ENCODE results near the gene NUDT9.
"Not testable (repeated sequence)": the region's sequence is repeated elsewhere in the genome, so short reads cannot be mapped to it uniquely, and the experiment has no call there.

Gene NUDT9

DNA sequence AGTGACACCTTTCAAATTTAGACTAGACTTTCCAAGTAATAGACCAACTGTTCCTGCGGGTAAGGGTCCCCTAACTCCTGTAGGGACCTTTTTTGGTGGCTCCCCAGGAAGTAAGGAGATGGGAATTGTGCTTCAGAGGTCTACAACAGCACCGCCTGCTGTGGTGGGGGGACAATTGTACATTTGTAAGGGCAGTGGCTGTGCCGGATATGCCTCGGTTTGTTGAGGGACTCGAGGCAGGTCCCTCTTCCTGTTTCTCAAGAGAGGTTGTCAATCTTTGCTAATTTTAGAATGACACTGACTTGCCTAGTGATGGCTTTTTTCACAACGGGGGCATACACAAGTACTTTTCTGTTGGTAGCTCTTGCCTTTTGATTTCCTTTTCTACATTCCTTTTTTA is 15.9 kb upstream of the NUDT9 start:
- Histone ChIP-seq H3K9me3 (no peaks in the 10 kb centered on the region), H3K27ac (no peak overlapping the region), H3K4me1 (no peaks in the 10 kb centered on the region), H3K36me3 (no peaks in the 10 kb centered on the region), H3K27me3 (no peaks in the 10 kb centered on the region), H3K4me3 (no peak overlapping the region)
- intact Hi-C loops (cut with DNase I; ENCODE audit: low total_unique reads) = no loop called here
- no peak for DNase-seq
- TF ChIP-seq, protein P1, sequence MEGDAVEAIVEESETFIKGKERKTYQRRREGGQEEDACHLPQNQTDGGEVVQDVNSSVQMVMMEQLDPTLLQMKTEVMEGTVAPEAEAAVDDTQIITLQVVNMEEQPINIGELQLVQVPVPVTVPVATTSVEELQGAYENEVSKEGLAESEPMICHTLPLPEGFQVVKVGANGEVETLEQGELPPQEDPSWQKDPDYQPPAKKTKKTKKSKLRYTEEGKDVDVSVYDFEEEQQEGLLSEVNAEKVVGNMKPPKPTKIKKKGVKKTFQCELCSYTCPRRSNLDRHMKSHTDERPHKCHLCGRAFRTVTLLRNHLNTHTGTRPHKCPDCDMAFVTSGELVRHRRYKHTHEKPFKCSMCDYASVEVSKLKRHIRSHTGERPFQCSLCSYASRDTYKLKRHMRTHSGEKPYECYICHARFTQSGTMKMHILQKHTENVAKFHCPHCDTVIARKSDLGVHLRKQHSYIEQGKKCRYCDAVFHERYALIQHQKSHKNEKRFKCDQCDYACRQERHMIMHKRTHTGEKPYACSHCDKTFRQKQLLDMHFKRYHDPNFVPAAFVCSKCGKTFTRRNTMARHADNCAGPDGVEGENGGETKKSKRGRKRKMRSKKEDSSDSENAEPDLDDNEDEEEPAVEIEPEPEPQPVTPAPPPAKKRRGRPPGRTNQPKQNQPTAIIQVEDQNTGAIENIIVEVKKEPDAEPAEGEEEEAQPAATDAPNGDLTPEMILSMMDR (IDR thresholded peaks at IDR 0.05) = no peak

DNA sequence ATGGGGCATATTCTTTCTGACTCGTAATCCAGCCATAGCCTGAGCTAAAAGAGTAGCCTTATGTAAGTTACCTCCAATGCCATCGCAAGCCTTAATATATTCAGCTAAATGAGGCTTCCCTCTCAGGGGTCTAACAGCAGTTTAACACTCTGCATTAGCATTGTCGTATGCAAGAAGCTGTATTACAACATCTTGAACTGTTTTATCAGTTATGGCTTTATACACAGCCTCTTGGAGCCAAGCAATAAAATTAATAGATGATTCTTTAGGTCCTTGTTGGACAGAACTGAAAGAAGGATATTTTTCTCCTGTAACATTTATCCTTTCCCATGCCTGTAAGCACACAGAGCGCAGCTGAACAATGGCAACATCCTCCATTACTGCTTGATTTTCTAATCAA is 15.5 kb upstream of the NUDT9 start:
- H3K27me3 ChIP-seq; DNase-seq; H3K4me1 ChIP-seq; H3K36me3 ChIP-seq; H3K9me3 ChIP-seq; intact Hi-C loops (cut with DNase I; ENCODE audit: low total_unique reads); H3K4me3 ChIP-seq; H3K27ac ChIP-seq: not testable (repeated sequence)

DNA sequence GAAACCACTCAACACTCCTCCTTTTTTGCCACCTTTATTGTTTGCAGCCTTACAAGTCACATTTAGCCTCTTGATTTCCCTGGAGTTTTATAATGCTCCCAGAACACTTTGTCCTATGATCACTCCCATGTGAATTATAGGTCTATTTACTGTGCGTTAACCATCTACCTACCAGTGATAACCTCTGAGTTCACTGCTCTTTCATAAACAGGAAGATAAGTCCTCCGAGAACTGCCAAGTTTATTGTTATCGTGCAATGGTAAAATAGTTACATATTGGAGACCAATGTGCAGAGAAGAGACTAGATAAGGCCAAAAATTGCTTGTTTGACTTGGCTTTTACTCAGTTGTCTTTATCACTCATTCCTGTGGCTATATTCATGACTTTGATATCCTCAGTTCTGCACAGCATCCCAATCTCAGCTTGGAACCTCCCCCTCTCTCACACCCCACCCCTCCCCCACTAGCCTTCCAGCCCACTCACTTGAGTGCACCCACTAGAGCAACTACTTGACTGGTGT is 12.9 kb upstream of the NUDT9 start:
- Histone ChIP-seq H3K9me3 (peaks cover 0 to 2% (median 0%) of the 10 kb centered on the region in 3 donors), H3K27me3 (no peaks in the 10 kb centered on the region), H3K4me1 (no peaks in the 10 kb centered on the region), H3K27ac (no peak overlapping the region), H3K36me3 (no peaks in the 10 kb centered on the region), H3K4me3 (no peak overlapping the region)
- DNase-seq = no peak
- intact Hi-C loops (cut with DNase I; ENCODE audit: low total_unique reads) = no loop called here
- TF ChIP-seq, protein P1 (IDR thresholded peaks at IDR 0.05) = no peak

DNA sequence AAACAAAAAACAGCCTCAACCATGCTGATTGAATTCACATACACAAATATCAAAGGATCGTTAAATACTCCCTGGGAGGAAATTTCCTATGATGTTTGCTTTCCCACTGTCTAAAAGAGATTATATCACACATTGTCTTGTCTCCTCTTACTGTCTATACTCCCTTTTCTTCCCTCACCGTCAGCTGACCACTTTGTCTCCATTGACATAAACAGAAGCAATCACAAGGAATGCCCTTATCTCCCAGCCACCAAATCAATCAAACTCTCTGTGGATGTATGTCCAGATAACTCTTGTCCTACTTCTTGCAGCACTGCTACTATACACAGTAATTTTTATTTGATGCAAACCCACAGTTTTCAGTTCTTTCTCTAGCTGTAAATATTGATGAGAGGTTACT is 12.2 kb upstream of the NUDT9 start:
- H3K4me1 ChIP-seq = no peaks in the 10 kb centered on the region
- peaks cover 0 to 2% (median 0%) of the 10 kb centered on the region in 3 donors for H3K9me3 ChIP-seq
- H3K36me3 ChIP-seq = no peaks in the 10 kb centered on the region
- TF ChIP-seq, protein P1 (IDR thresholded peaks at IDR 0.05) = no peak
- no peaks in the 10 kb centered on the region for H3K27me3 ChIP-seq
- H3K4me3 ChIP-seq = no peak overlapping the region
- H3K27ac ChIP-seq = no peak overlapping the region
- DNase-seq = no peak
- intact Hi-C loops (cut with DNase I; ENCODE audit: low total_unique reads) = no loop called here

DNA sequence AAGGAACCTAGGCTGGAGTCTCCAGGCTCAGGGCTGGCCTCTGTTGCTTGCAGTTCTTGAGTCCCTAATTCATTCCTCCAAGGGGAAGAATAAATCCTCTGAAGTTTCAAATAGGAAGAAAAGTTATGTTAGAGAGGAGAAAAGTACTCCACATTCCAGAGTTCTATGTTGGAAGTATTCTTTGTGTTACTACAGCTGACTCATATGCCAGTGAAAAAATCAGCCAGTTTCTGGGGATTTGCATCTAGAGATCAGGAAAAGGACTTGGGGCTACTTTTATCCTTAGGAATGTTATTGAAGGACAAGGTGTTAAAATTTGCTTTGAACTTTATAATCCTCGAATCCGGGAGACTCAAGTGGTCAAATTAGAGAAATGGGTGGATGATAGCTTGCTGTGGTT is 11.7 kb upstream of the NUDT9 start:
- DNase-seq = no peak
- TF ChIP-seq, protein P1 (IDR thresholded peaks at IDR 0.05) = no peak
- Histone ChIP-seq H3K9me3 (peaks cover 0 to 2% (median 0%) of the 10 kb centered on the region in 3 donors), H3K4me1 (no peaks in the 10 kb centered on the region), H3K27ac (no peak overlapping the region), H3K27me3 (no peaks in the 10 kb centered on the region), H3K36me3 (no peaks in the 10 kb centered on the region), H3K4me3 (no peak overlapping the region)
- intact Hi-C loops (cut with DNase I; ENCODE audit: low total_unique reads) = no loop called here

DNA sequence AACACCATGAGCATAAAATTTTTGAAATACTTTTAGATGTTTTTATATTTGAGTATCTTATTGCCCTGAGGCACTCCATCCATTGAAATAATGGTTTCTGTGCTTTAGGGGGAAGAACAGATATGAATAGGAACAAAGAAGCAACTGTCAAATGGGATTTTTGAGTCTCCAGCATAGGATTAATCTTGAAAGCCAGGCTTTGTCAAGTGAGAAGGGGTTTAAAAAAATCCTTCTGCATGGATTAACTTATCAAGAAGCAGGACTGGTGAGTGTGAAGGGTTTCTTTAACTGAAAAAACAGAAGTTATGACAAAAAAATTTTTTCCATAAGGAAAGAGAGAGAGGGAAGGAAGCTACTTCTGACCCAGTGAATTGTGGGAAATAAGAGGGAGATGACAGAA is 7.6 kb upstream of the NUDT9 start:
- H3K27me3 ChIP-seq = no peaks in the 10 kb centered on the region
- DNase-seq = no peak
- intact Hi-C loops (cut with DNase I; ENCODE audit: low total_unique reads) = no loop called here

More for the DNA sequence above, 7.6 kb upstream of the NUDT9 start:
- Histone ChIP-seq H3K9me3 (peaks cover 0 to 2% (median 0%) of the 10 kb centered on the region in 3 donors), H3K27ac (no peak overlapping the region), H3K36me3 (no peaks in the 10 kb centered on the region), H3K4me1 (no peaks in the 10 kb centered on the region), H3K4me3 (no peak overlapping the region)
- TF ChIP-seq, protein P1 (IDR thresholded peaks at IDR 0.05) = no peak
